Smooth muscle cell (in vitro differentiated cells): ENCODE results near the gene MAGOHB. TPM values are rescaled to one million over a fixed set of nuclear protein-coding genes. Genes with fewer than 3 reads are reported as not detected.
"Not testable (repeated sequence)": the region's sequence is repeated elsewhere in the genome, so short reads cannot be mapped to it uniquely, and the experiment has no call there.

ENCODE experiments used
- DNase-seq: peaks from one replicate; lab custom pipeline; 2025; ENCODE audit not compliant: unreplicated experiment; lab: John Stamatoyannopoulos, UW
- H2AFZ ChIP-seq: fragments of 200-600 bp; sonication (generic); 2 replicates; pipeline ENCODE4 v1.6.0; 2016; ENCODE audit warnings: antibody characterized with exemption, low read depth, mild to moderate bottlenecking
- H3F3A ChIP-seq: fragments of 200-600 bp; sonication (generic); 2 replicates; pipeline ENCODE4 v1.6.0; 2017; ENCODE audit warnings: antibody characterized with exemption, low read depth
- H3K27ac ChIP-seq: fragments of 200-600 bp; sonication (generic); 2 replicates; pipeline ENCODE4 v1.5.1; 2016; ENCODE audit warnings: low read depth, mild to moderate bottlenecking
- H3K27me3 ChIP-seq: fragments of 200-600 bp; sonication (generic); 2 replicates; pipeline ENCODE4 v1.6.1; 2016; ENCODE audit warnings: low read depth, mild to moderate bottlenecking
- H3K36me3 ChIP-seq: fragments of 200-600 bp; sonication (generic); 2 replicates; pipeline ENCODE4 v1.5.1; 2016; ENCODE audit warnings: low read depth
- H3K4me1 ChIP-seq: fragments of 200-600 bp; sonication (generic); 2 replicates; pipeline ENCODE4 v1.5.1; 2016; ENCODE audit warnings: low read depth
- H3K4me2 ChIP-seq: fragments of 200-600 bp; sonication (generic); 2 replicates; pipeline ENCODE4 v1.6.0; 2016; ENCODE audit warnings: mild to moderate bottlenecking
- H3K4me3 ChIP-seq: fragments of 200-600 bp; sonication (generic); 2 replicates; pipeline ENCODE4 v1.5.1; 2016; ENCODE audit warnings: mild to moderate bottlenecking
- H3K79me2 ChIP-seq: fragments of 200-600 bp; sonication (generic); 2 replicates; pipeline ENCODE4 v1.6.0; 2016; ENCODE audit warnings: low read depth, mild to moderate bottlenecking
- H3K9ac ChIP-seq: fragments of 200-600 bp; sonication (generic); 2 replicates; pipeline ENCODE4 v1.6.0; 2016; ENCODE audit warnings: low read depth
- H3K9me3 ChIP-seq: fragments of 200-600 bp; sonication (generic); replicated peaks from 2 replicates; pipeline ENCODE4 v1.5.1; 2016; ENCODE audit warnings: low read depth
- H4K20me1 ChIP-seq: fragments of 200-600 bp; sonication (generic); 2 replicates; pipeline ENCODE4 v1.6.0; 2016; ENCODE audit warnings: low read depth
- CTCF ChIP-seq: fragments of 200-600 bp; sonication (generic); IDR thresholded peaks from 2 replicates; pipeline ENCODE4 v1.5.1; 2017; ENCODE audit warnings: borderline replicate concordance, mild to moderate bottlenecking, antibody characterized with exemption; ENCODE audit not compliant: insufficient read depth, poor library complexity, severe bottlenecking
- WGBS: methylation state at CpG from one replicate; pipeline ENCODE4 v1.1.7; 2016; ENCODE audit warnings: low lambda C conversion rate; 5-methylcytosine and 5-hydroxymethylcytosine counted together
- polyA plus RNA-seq: library from polyadenylated mRNA; unstranded; fragments of >200 nt; fragmentation: Nextera tagmentation; extraction: Ambion mirVana; gene quantifications from 2 replicates; pipeline ENCODE4 v1.2.1, GENCODE V29; 2016
- total RNA-seq: library from RNA; depleted of rRNA; stranded (reverse); fragments of >200 nt; gene quantifications from 2 replicates; pipeline ENCODE4 v1.2.3, GENCODE V29; 2014

MAGOHB gene
- total and polyA plus RNA-seq, 2 experiments from 2014 or later = 24.0 to 62.2 TPM

GRCh38 chr12:10614056-10614370, 604 bp upstream of the MAGOHB start:
- 57% methylated on average over 4 of the region's 4 CpGs for WGBS
- Histone ChIP-seq H3K79me2 (peaks cover 20% of the 10 kb centered on the region), H3K4me3 (peak overlapping the region; percentile 92), H3K9me3 (no peaks in the 10 kb centered on the region), H3K27ac (peak overlapping the region; percentile 92), H3K4me1 (peaks cover 16% of the 10 kb centered on the region), H3F3A (no peaks in the 10 kb centered on the region), H4K20me1 (no peaks in the 10 kb centered on the region), H3K36me3 (peaks cover 13% of the 10 kb centered on the region), H3K27me3 (no peaks in the 10 kb centered on the region), H3K4me2 (peak overlapping the region; percentile 99), H2AFZ (peak overlapping the region; percentile 94), H3K9ac (peak overlapping the region; percentile 97)
- DNase-seq = no peak
- TF ChIP-seq CTCF = no peak

- no peak for TF ChIP-seq CTCF
- Histone ChIP-seq H3K79me2 (peaks cover 20% of the 10 kb centered on the region), H3K36me3 (peaks cover 13% of the 10 kb centered on the region), H3K4me3 (peak overlapping the region; percentile 92), H3K9ac (peak overlapping the region; percentile 97), H4K20me1 (no peaks in the 10 kb centered on the region), H3K4me1 (peaks cover 16% of the 10 kb centered on the region), H3K27ac (peak overlapping the region; percentile 92), H3K4me2 (peak overlapping the region; percentile 99), H2AFZ (peak overlapping the region; percentile 94), H3K9me3 (no peaks in the 10 kb centered on the region), H3F3A (no peaks in the 10 kb centered on the region), H3K27me3 (no peaks in the 10 kb centered on the region)
- DNase-seq = no peak
- under 1% methylated on average over 6 of the region's 6 CpGs for WGBS
These were observed 443 bp downstream of the MAGOHB start for GRCh38 chr12:10612984-10613348.

DNA sequence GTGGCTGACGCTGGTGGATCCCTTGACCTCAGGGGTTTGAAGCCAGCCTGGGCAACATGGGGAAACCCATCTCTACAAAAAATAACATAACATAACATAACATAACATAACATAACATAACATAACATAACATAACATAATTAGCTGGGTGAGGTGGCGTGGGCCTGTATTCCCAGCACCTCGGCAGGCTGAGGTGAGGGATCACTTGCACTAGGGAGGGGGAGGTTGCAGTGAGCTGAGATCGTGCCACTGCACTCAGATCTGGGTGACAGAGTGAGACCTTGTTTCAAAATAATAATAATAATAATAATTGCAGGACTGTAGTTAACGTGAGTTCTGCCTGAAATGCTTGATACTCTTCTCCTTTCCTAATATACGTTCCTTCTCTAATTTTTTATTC, 1.3 kb downstream of the MAGOHB start:
- Histone ChIP-seq H3K27ac (peak overlapping the region; percentile 92), H3K4me3 (peak overlapping the region; percentile 92), H4K20me1 (no peaks in the 10 kb centered on the region), H3K27me3 (no peaks in the 10 kb centered on the region), H3K36me3 (peaks cover 13% of the 10 kb centered on the region), H3K9me3 (no peaks in the 10 kb centered on the region), H3K9ac (peak overlapping the region; percentile 97), H3F3A (no peaks in the 10 kb centered on the region), H3K4me1 (peaks cover 16% of the 10 kb centered on the region), H2AFZ (no peak overlapping the region), H3K4me2 (peak overlapping the region; percentile 99), H3K79me2 (peaks cover 20% of the 10 kb centered on the region)
- no peak for TF ChIP-seq CTCF
- 86% methylated on average over 6 of the region's 6 CpGs for WGBS
- DNase-seq = no peak

DNA sequence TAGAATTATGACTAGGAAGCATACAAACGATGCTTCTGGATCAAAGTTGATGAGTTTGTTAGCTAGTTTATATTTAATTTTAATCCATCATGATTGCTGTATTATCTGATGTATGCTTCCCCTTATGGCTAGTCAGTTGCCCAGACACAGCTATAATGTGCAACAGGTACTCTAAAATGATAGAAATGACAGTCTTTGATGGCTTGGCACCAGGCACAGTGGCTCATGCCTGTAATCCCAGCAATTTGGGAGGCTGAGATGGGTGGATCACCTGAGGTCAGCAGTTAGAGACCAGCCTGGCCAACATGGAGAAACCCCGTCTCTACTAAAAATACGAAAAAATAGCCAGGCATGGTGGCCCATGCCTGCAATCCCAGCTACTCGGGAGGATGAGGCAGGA, 2.2 kb downstream of the MAGOHB start:
- peaks cover 20% of the 10 kb centered on the region for H3K79me2 ChIP-seq
- not testable (repeated sequence) for DNase-seq, H3F3A ChIP-seq, H2AFZ ChIP-seq, H3K4me3 ChIP-seq, H4K20me1 ChIP-seq, H3K9ac ChIP-seq, H3K9me3 ChIP-seq, H3K27ac ChIP-seq, H3K27me3 ChIP-seq, H3K4me2 ChIP-seq
- 92% methylated on average over 4 of the region's 4 CpGs for WGBS
- peaks cover 15% of the 10 kb centered on the region for H3K36me3 ChIP-seq
- peaks cover 16% of the 10 kb centered on the region for H3K4me1 ChIP-seq
